Fibroblast of peridontal ligament (primary cell): ENCODE measurements around the gene FOXO6.

Experiments
- DNase-seq: peaks from one replicate; pipeline ENCODE4 v3.0.0-alpha.2; 2010; ENCODE audit errors: extremely low read depth

Gene FOXO6

GRCh38 chr1:41366455-41367287 is 5.4 kb downstream of the FOXO6 start:
- DNase-seq: no peak

GRCh38 chr1:41367288-41367642 is 6.0 kb downstream of the FOXO6 start:
- no peak for DNase-seq

GRCh38 chr1:41368366-41368765 is 7.1 kb downstream of the FOXO6 start:
- DNase-seq: no peak

- DNase-seq: no peak
These were observed 7.6 kb downstream of the FOXO6 start for GRCh38 chr1:41368801-41369200.

GRCh38 chr1:41369531-41369930 is 8.3 kb downstream of the FOXO6 start:
- no peak for DNase-seq

GRCh38 chr1:41370225-41370624 is 9.0 kb downstream of the FOXO6 start:
- no peak for DNase-seq

- no peak for DNase-seq
These were observed 9.7 kb downstream of the FOXO6 start for GRCh38 chr1:41370756-41371420.

GRCh38 chr1:41371630-41372599 is 10.7 kb downstream of the FOXO6 start:
- no peak for DNase-seq

GRCh38 chr1:41372600-41372993 is 11.4 kb downstream of the FOXO6 start:
- no peak for DNase-seq

- no peak for DNase-seq
These were observed 12.1 kb downstream of the FOXO6 start for GRCh38 chr1:41373373-41373772.

- no peak for DNase-seq
These were observed 13.5 kb downstream of the FOXO6 start for GRCh38 chr1:41374711-41375110.

- DNase-seq: no peak
These were observed 16.2 kb downstream of the FOXO6 start for GRCh38 chr1:41377397-41377796.

- no peak for DNase-seq
These were observed 17.0 kb downstream of the FOXO6 start for GRCh38 chr1:41378222-41378621.

- no peak for DNase-seq
These were observed 17.9 kb downstream of the FOXO6 start for GRCh38 chr1:41378999-41379737.

GRCh38 chr1:41379738-41380130 is 18.5 kb downstream of the FOXO6 start:
- DNase-seq: no peak

GRCh38 chr1:41380195-41380594 is 19.0 kb downstream of the FOXO6 start:
- no peak for DNase-seq

GRCh38 chr1:41380979-41381691 is 19.9 kb downstream of the FOXO6 start:
- DNase-seq: no peak

GRCh38 chr1:41381692-41382479 is 20.7 kb downstream of the FOXO6 start:
- peak; percentile 15 for DNase-seq

GRCh38 chr1:41382480-41383090 is 21.4 kb downstream of the FOXO6 start:
- peak; percentile 11 for DNase-seq
